ENCODE results near the gene TM2D3. TPM values are rescaled to one million over a fixed set of nuclear protein-coding genes. Genes with fewer than 3 reads are reported as not detected.

The TM2D3 gene
- total and polyA plus RNA-seq, 4 donors: 22.0 to 44.1 (median 37.9) TPM

DNA sequence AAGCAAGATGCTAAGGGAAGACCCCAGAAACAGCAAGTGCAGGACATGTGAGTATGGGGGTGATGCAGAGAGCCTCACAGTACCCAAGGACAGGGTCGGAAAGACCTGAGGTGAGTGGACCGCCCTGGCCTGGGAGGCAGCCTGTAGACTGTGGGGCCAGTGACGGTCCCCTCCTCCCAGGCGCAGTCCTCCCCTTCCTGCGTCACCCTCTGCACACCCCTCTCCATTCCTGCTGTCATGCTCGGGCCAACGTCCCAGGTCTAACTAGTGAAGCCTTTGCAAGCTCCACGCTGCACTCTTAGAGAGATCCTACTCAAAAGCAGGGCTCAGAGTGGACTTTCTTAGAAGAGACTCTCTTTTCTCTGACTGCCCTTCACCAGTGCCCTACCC is 41.6 kb downstream of the TM2D3 start:
- Histone ChIP-seq H3K9me3 (ENCODE audit: control insufficient read depth in 4 of 4, low read length in 3 of 4) (no peaks in the 10 kb centered on the region), H3K36me3 (ENCODE audit: control insufficient read depth in 4 of 4, insufficient read depth in 3 of 4, low read depth in 1 of 4, low read length in 3 of 4) (no peaks in the 10 kb centered on the region), H3K9ac (ENCODE audit: low read depth in 1 of 2, low read length in 2 of 2) (no peak overlapping the region), H3K4me1 (ENCODE audit: control insufficient read depth in 4 of 4, insufficient read depth in 4 of 4, low read length in 3 of 4) (peaks cover 4 to 26% (median 15%) of the 10 kb centered on the region in 4 donors), H3K27ac (ENCODE audit: low read depth in 1 of 2, low read length in 2 of 2) (no peak overlapping the region), H3K27me3 (ENCODE audit: control insufficient read depth in 4 of 4, insufficient read depth in 4 of 4, low read length in 3 of 4) (no peaks in the 10 kb centered on the region), H3K4me3 (ENCODE audit: low read depth in 1 of 3, low read length in 3 of 3) (no peak overlapping the region)
- no peak for DNase-seq (ENCODE audit: low spot score)
- 97% methylated on average over 8 of the region's 8 CpGs for WGBS
- TF ChIP-seq EGR1 (IDR thresholded peaks at IDR 0.05; ENCODE audit: low read depth in 2 of 2) (no peak), TAF1 (conservative IDR thresholded peaks at IDR 0.05) (no peak), HNF4A (conservative IDR thresholded peaks at IDR 0.05) (no peak), FOXA1 (IDR thresholded peaks at IDR 0.05) (no peak), YY1 (IDR thresholded peaks at IDR 0.05) (no peak), RXRA (IDR thresholded peaks at IDR 0.05) (no peak), RAD21 (IDR thresholded peaks at IDR 0.05) (no peak), HNF4G (IDR thresholded peaks at IDR 0.05) (no peak), FOXA2 (IDR thresholded peaks at IDR 0.05) (no peak), GABPA (IDR thresholded peaks at IDR 0.05 in 1 of 2, conservative IDR thresholded peaks at IDR 0.05 in 1 of 2) (no peak)
- TF ChIP-seq, protein P1, sequence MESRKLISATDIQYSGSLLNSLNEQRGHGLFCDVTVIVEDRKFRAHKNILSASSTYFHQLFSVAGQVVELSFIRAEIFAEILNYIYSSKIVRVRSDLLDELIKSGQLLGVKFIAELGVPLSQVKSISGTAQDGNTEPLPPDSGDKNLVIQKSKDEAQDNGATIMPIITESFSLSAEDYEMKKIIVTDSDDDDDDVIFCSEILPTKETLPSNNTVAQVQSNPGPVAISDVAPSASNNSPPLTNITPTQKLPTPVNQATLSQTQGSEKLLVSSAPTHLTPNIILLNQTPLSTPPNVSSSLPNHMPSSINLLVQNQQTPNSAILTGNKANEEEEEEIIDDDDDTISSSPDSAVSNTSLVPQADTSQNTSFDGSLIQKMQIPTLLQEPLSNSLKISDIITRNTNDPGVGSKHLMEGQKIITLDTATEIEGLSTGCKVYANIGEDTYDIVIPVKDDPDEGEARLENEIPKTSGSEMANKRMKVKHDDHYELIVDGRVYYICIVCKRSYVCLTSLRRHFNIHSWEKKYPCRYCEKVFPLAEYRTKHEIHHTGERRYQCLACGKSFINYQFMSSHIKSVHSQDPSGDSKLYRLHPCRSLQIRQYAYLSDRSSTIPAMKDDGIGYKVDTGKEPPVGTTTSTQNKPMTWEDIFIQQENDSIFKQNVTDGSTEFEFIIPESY (IDR thresholded peaks at IDR 0.05): no peak
- TF ChIP-seq, protein P2, sequence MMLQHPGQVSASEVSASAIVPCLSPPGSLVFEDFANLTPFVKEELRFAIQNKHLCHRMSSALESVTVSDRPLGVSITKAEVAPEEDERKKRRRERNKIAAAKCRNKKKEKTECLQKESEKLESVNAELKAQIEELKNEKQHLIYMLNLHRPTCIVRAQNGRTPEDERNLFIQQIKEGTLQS (IDR thresholded peaks at IDR 0.05): no peak
- TF ChIP-seq, protein P3, sequence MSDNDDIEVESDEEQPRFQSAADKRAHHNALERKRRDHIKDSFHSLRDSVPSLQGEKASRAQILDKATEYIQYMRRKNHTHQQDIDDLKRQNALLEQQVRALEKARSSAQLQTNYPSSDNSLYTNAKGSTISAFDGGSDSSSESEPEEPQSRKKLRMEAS (IDR thresholded peaks at IDR 0.05): no peak
- TF ChIP-seq, protein P4, sequence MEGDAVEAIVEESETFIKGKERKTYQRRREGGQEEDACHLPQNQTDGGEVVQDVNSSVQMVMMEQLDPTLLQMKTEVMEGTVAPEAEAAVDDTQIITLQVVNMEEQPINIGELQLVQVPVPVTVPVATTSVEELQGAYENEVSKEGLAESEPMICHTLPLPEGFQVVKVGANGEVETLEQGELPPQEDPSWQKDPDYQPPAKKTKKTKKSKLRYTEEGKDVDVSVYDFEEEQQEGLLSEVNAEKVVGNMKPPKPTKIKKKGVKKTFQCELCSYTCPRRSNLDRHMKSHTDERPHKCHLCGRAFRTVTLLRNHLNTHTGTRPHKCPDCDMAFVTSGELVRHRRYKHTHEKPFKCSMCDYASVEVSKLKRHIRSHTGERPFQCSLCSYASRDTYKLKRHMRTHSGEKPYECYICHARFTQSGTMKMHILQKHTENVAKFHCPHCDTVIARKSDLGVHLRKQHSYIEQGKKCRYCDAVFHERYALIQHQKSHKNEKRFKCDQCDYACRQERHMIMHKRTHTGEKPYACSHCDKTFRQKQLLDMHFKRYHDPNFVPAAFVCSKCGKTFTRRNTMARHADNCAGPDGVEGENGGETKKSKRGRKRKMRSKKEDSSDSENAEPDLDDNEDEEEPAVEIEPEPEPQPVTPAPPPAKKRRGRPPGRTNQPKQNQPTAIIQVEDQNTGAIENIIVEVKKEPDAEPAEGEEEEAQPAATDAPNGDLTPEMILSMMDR (IDR thresholded peaks at IDR 0.05; ENCODE audit: low read depth, low read length, missing input control): no peak

DNA sequence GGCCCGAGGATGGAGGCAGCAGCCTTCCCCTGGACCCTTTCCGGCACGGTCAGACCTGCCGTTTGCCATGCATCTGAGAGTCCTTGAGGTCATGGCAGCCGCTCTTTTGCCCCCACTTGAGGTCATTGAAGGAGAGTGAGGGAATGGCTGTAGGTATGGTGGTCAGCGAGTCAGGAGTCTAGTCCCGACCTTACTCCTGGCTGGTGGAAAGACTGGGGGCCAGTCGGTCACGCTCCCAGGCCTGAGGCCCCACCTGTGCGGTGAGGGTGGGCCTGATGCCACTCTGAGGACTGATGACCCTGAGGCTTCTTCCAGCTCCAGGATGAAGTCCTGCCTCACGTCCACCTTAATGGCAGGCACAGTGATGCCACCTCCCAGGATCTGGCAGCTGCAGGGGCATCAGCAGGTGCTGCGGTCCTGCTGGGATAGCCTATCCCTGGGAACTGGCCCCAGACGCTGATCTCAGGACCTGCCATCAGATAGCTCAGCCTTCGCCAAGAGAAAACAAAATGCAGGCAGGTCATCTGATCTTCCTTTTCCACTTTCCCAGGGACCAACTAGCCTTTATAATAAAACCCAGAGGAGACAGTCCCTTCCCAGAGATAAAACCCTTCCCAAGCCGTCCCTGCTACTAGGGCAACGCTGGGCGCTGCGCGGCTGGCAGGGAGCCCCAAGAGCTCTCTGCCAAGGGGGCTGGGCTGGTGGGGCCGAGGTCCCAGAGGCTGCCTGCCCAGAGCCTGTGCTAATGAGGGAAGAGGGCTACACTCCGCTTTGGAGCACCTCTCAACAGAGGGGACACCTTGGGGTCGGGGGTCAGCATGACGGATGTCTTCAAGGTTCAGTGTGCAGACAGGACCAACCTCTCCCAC is 42.2 kb downstream of the TM2D3 start:
- Histone ChIP-seq H3K9ac (ENCODE audit: low read depth in 1 of 2, low read length in 2 of 2) (no peak overlapping the region), H3K27ac (ENCODE audit: low read depth in 1 of 2, low read length in 2 of 2) (no peak overlapping the region), H3K36me3 (ENCODE audit: control insufficient read depth in 4 of 4, insufficient read depth in 3 of 4, low read depth in 1 of 4, low read length in 3 of 4) (no peaks in the 10 kb centered on the region), H3K27me3 (ENCODE audit: control insufficient read depth in 4 of 4, insufficient read depth in 4 of 4, low read length in 3 of 4) (no peaks in the 10 kb centered on the region), H3K9me3 (ENCODE audit: control insufficient read depth in 4 of 4, low read length in 3 of 4) (no peaks in the 10 kb centered on the region), H3K4me1 (ENCODE audit: control insufficient read depth in 4 of 4, insufficient read depth in 4 of 4, low read length in 3 of 4) (peaks cover 4 to 19% (median 13%) of the 10 kb centered on the region in 4 donors), H3K4me3 (ENCODE audit: low read depth in 1 of 3, low read length in 3 of 3) (no peak overlapping the region)
- TF ChIP-seq EGR1 (IDR thresholded peaks at IDR 0.05; ENCODE audit: low read depth in 2 of 2) (no peak), RAD21 (IDR thresholded peaks at IDR 0.05) (no peak), YY1 (IDR thresholded peaks at IDR 0.05) (no peak), JUND (IDR thresholded peaks at IDR 0.05) (no peak), TAF1 (conservative IDR thresholded peaks at IDR 0.05) (no peak), HNF4G (IDR thresholded peaks at IDR 0.05) (no peak), FOXA2 (IDR thresholded peaks at IDR 0.05) (no peak), SP1 (IDR thresholded peaks at IDR 0.05) (no peak), NR2F2 (IDR thresholded peaks at IDR 0.05) (no peak)
- TF ChIP-seq, protein P5, sequence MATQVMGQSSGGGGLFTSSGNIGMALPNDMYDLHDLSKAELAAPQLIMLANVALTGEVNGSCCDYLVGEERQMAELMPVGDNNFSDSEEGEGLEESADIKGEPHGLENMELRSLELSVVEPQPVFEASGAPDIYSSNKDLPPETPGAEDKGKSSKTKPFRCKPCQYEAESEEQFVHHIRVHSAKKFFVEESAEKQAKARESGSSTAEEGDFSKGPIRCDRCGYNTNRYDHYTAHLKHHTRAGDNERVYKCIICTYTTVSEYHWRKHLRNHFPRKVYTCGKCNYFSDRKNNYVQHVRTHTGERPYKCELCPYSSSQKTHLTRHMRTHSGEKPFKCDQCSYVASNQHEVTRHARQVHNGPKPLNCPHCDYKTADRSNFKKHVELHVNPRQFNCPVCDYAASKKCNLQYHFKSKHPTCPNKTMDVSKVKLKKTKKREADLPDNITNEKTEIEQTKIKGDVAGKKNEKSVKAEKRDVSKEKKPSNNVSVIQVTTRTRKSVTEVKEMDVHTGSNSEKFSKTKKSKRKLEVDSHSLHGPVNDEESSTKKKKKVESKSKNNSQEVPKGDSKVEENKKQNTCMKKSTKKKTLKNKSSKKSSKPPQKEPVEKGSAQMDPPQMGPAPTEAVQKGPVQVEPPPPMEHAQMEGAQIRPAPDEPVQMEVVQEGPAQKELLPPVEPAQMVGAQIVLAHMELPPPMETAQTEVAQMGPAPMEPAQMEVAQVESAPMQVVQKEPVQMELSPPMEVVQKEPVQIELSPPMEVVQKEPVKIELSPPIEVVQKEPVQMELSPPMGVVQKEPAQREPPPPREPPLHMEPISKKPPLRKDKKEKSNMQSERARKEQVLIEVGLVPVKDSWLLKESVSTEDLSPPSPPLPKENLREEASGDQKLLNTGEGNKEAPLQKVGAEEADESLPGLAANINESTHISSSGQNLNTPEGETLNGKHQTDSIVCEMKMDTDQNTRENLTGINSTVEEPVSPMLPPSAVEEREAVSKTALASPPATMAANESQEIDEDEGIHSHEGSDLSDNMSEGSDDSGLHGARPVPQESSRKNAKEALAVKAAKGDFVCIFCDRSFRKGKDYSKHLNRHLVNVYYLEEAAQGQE (IDR thresholded peaks at IDR 0.05): no peak
- TF ChIP-seq, protein P1 (IDR thresholded peaks at IDR 0.05): no peak
- no peak for DNase-seq (ENCODE audit: low spot score)
- 94% methylated on average over 23 of the region's 23 CpGs for WGBS
